Measurements from ENCODE around the gene AKAP11. TPM values are rescaled to one million over a fixed set of nuclear protein-coding genes. Genes with fewer than 3 reads are reported as not detected.

AKAP11 gene
- total RNA-seq, 4 donors from 2014 or later: 15.0 to 34.6 (median 26.5) TPM

GRCh38 chr13:42239161-42239560, 32.8 kb upstream of the AKAP11 start:
- Histone ChIP-seq H3K36me3 (no peaks in the 10 kb centered on the region), H3K4me1 (no peaks in the 10 kb centered on the region), H3K27ac (no peak overlapping the region), H3K4me3 (no peak overlapping the region), H3K9me3 (no peaks in the 10 kb centered on the region), H3K27me3 (no peaks in the 10 kb centered on the region)
- intact Hi-C loops (cut with DNase I; ENCODE audit: low total_unique reads) (no loop called here), in situ Hi-C loops (cut with MboI; ENCODE audit: low pct_ligation_motif_present in 1 of 4, low pct_unique_long_range_greater_than_20kb in 1 of 4, low sequenced_read_pairs in 3 of 4) (no loop called here)
- no peak for TF ChIP-seq POLR2A (IDR thresholded peaks at IDR 0.05)
- no peak for TF ChIP-seq POLR2AphosphoS5 (IDR thresholded peaks at IDR 0.05)
- TF ChIP-seq EP300 (IDR thresholded peaks at IDR 0.05; ENCODE audit: low read depth): no peak
- TF ChIP-seq CTCF (IDR thresholded peaks at IDR 0.05): no peak
- no peak for DNase-seq
- WGBS, 2 donors (ENCODE audit: low coverage in 1 of 2): 80 to 88% methylated on average over 1 of the region's 1 CpG

- Histone ChIP-seq H3K4me3 (no peak overlapping the region), H3K27ac (no peak overlapping the region), H3K36me3 (no peaks in the 10 kb centered on the region), H3K9me3 (no peaks in the 10 kb centered on the region), H3K27me3 (no peaks in the 10 kb centered on the region), H3K4me1 (no peaks in the 10 kb centered on the region)
- DNase-seq: no peak
- in situ Hi-C loops (cut with MboI; ENCODE audit: low pct_ligation_motif_present in 1 of 4, low pct_unique_long_range_greater_than_20kb in 1 of 4, low sequenced_read_pairs in 3 of 4): no loop called here
- intact Hi-C loops (cut with DNase I; ENCODE audit: low total_unique reads): no loop called here
- TF ChIP-seq POLR2AphosphoS5 (IDR thresholded peaks at IDR 0.05) (no peak), EP300 (IDR thresholded peaks at IDR 0.05; ENCODE audit: low read depth) (no peak), CTCF (IDR thresholded peaks at IDR 0.05) (no peak), POLR2A (IDR thresholded peaks at IDR 0.05) (no peak)
Measured at GRCh38 chr13:42239644-42240043, 32.3 kb upstream of the AKAP11 start.

DNA sequence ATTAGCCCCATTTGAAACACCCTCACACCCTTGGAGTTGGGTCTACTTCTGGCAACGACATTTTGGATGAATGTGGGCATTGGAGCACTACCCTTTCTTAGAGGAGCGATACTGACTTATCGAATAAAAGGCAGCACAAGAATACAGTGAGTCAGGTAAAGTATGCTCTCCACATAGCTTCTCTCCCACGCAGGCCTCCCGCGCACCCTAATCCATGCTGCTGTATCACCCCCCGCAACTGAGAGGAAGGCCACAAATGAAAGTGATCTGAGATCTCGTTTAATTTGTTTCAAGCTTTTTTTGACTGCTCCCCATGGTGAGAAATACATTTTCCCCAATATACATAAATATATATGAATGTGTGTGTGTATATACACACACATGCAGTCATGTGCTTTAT, 25.4 kb upstream of the AKAP11 start:
- WGBS, 2 donors (ENCODE audit: low coverage in 1 of 2): 87 to 98% methylated on average over 8 of the region's 8 CpGs
- Histone ChIP-seq H3K4me1 (no peaks in the 10 kb centered on the region), H3K36me3 (no peaks in the 10 kb centered on the region), H3K4me3 (no peak overlapping the region), H3K27ac (no peak overlapping the region), H3K9me3 (no peaks in the 10 kb centered on the region), H3K27me3 (no peaks in the 10 kb centered on the region)
- DNase-seq: no peak
- intact Hi-C loops (cut with DNase I; ENCODE audit: low total_unique reads) (no loop called here), in situ Hi-C loops (cut with MboI; ENCODE audit: low pct_ligation_motif_present in 1 of 4, low pct_unique_long_range_greater_than_20kb in 1 of 4, low sequenced_read_pairs in 3 of 4) (no loop called here)
- TF ChIP-seq CTCF (IDR thresholded peaks at IDR 0.05): no peak
- TF ChIP-seq POLR2AphosphoS5 (IDR thresholded peaks at IDR 0.05): no peak
- TF ChIP-seq POLR2A (IDR thresholded peaks at IDR 0.05): no peak
- TF ChIP-seq EP300 (IDR thresholded peaks at IDR 0.05; ENCODE audit: low read depth): no peak

DNA sequence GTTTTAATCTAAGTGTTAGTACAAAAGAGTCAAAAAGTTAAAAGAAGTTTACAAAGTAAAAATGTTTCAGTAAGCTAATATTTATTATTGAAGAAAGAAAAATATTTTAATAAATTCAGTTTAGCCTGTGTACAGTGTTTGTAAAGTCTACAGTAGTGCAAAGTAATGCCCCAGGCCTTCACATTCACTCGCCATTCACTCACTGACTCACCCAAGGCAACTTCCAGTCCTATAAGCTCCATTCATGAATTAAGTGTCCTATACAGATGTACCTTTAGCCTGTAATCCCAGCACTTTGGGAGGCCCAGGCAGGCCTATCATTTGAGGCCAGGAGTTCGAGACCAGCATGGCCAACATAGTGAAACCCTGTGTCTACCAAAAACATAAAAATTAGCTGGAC, 24.1 kb upstream of the AKAP11 start:
- H3K27ac ChIP-seq: no peak overlapping the region
- no peaks in the 10 kb centered on the region for H3K27me3 ChIP-seq
- H3K4me1 ChIP-seq: no peaks in the 10 kb centered on the region
- intact Hi-C loops (cut with DNase I; ENCODE audit: low total_unique reads) (no loop called here), in situ Hi-C loops (cut with MboI; ENCODE audit: low pct_ligation_motif_present in 1 of 4, low pct_unique_long_range_greater_than_20kb in 1 of 4, low sequenced_read_pairs in 3 of 4) (no loop called here)
- WGBS, 2 donors (ENCODE audit: low coverage in 1 of 2): 50 to 63% methylated on average over 2 of the region's 2 CpGs
- DNase-seq: no peak
- TF ChIP-seq CTCF (IDR thresholded peaks at IDR 0.05) (no peak), EP300 (IDR thresholded peaks at IDR 0.05; ENCODE audit: low read depth) (no peak), POLR2A (IDR thresholded peaks at IDR 0.05) (no peak), POLR2AphosphoS5 (IDR thresholded peaks at IDR 0.05) (no peak)
- H3K36me3 ChIP-seq: no peaks in the 10 kb centered on the region
- no peaks in the 10 kb centered on the region for H3K9me3 ChIP-seq
- H3K4me3 ChIP-seq: no peak overlapping the region

Data from transverse colon (tissue), 4 donors.